Muscle layer of duodenum (tissue), 2 donors: Measurements from ENCODE around the gene UBASH3A.

Experiments
- H3K27ac ChIP-seq: one replicate; pipeline ENCODE4 v1.7.0; 2013; ENCODE audit warnings: mild to moderate bottlenecking, low read length
- H3K27me3 ChIP-seq: one replicate; pipeline ENCODE4 v1.7.0; 2013; ENCODE audit warnings: low read depth, mild to moderate bottlenecking, control low read depth, low read length
- H3K36me3 ChIP-seq, 2 donors: one replicate each; pipeline ENCODE4 v1.7.0; 2013; ENCODE audit warnings: low read length in 2 of 2, control low read depth in 1 of 2, mild to moderate bottlenecking in 1 of 2; ENCODE audit not compliant: insufficient read depth in 2 of 2, control insufficient read depth in 1 of 2
- H3K4me1 ChIP-seq, 2 donors: one replicate each; pipeline ENCODE4 v1.7.0; 2013; ENCODE audit warnings: low read length in 2 of 2, mild to moderate bottlenecking in 2 of 2, control low read depth in 1 of 2, moderate library complexity in 1 of 2; ENCODE audit not compliant: insufficient read depth in 2 of 2, control insufficient read depth in 1 of 2
- H3K4me3 ChIP-seq, 2 donors: one replicate each; pipeline ENCODE4 v1.7.0; 2013; ENCODE audit warnings: low read length in 2 of 2, low read depth in 1 of 2, mild to moderate bottlenecking in 1 of 2
- H3K9me3 ChIP-seq, 2 donors: one replicate each; pipeline ENCODE4 v1.7.0; 2013; ENCODE audit warnings: low read length in 2 of 2, control low read depth in 1 of 2, mild to moderate bottlenecking in 1 of 2; ENCODE audit not compliant: control insufficient read depth in 1 of 2
- donor health status: healthy.

The UBASH3A gene

DNA sequence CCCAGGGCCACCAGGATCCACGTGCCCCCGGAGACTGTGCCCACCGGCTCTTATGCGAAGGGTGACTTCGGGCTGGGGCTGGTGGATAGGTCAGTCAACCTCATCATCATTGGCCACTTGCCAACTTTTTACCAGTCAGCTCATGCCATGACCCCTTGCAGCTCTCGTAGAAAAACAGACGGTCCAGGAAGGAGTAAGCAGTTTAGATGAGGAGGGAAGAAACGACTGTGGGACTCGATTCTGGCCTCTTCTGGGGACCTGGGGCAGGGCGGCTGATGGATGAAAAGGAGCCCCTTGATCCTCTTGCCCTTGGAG, 41.0 kb downstream of the UBASH3A start:
- H3K4me3 ChIP-seq = no peak overlapping the region
- no peaks in the 10 kb centered on the region for H3K9me3 ChIP-seq
- H3K4me1 ChIP-seq = no peaks in the 10 kb centered on the region
- no peaks in the 10 kb centered on the region for H3K36me3 ChIP-seq
- no peak overlapping the region for H3K27ac ChIP-seq
- no peaks in the 10 kb centered on the region for H3K27me3 ChIP-seq

GRCh38 chr21:42445311-42445710, 41.6 kb downstream of the UBASH3A start:
- Histone ChIP-seq H3K27ac (no peak overlapping the region), H3K4me3 (no peak overlapping the region), H3K4me1 (no peaks in the 10 kb centered on the region), H3K27me3 (no peaks in the 10 kb centered on the region), H3K36me3 (no peaks in the 10 kb centered on the region), H3K9me3 (no peaks in the 10 kb centered on the region)

DNA sequence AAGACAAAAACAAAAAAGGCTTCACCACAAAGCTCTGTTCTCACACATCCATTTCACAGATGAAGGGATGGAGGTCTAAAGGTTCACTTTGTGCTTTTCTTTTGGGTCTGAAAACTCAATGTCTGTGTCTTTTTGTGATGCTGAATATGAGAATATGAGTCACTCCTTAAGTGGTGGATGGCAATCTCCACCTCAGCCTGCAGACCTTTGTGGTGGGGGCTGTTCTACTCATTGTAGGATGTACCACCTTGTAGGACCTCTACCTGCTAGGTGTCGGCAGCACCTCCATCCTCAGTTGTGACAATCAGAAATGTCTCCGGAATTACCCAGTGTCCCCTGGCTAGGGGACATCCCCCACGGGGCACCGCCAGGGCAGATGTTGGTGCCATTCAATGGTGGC, 42.8 kb downstream of the UBASH3A start:
- Histone ChIP-seq H3K4me3 (no peak overlapping the region), H3K4me1 (no peaks in the 10 kb centered on the region), H3K9me3 (no peaks in the 10 kb centered on the region), H3K36me3 (no peaks in the 10 kb centered on the region), H3K27me3 (no peaks in the 10 kb centered on the region), H3K27ac (no peak overlapping the region)

- Histone ChIP-seq H3K9me3 (no peaks in the 10 kb centered on the region), H3K36me3 (no peaks in the 10 kb centered on the region), H3K27ac (no peak overlapping the region), H3K4me3 (no peak overlapping the region), H3K4me1 (no peaks in the 10 kb centered on the region), H3K27me3 (no peaks in the 10 kb centered on the region)
Measured at GRCh38 chr21:42447182-42447581, 43.5 kb downstream of the UBASH3A start.

DNA sequence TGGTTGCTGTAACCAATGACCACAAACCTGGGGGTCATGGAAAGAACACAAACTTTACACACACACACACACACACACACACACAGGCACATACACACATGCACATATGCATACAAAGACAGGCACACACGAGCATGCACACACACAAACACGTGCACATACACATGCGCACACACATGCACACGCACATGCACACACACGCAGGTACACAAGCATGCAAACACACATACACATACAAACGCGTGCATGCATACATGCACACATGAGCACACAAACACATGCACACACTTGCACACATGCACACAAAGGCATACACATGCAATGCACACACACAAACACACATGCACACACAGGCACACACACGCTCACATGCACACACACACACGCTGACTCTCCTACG, 44.0 kb downstream of the UBASH3A start:
- H3K27me3 ChIP-seq = no peaks in the 10 kb centered on the region
- H3K27ac ChIP-seq = no peak overlapping the region
- no peaks in the 10 kb centered on the region for H3K36me3 ChIP-seq
- H3K4me3 ChIP-seq = no peak overlapping the region
- H3K4me1 ChIP-seq = no peaks in the 10 kb centered on the region
- H3K9me3 ChIP-seq = no peaks in the 10 kb centered on the region

DNA sequence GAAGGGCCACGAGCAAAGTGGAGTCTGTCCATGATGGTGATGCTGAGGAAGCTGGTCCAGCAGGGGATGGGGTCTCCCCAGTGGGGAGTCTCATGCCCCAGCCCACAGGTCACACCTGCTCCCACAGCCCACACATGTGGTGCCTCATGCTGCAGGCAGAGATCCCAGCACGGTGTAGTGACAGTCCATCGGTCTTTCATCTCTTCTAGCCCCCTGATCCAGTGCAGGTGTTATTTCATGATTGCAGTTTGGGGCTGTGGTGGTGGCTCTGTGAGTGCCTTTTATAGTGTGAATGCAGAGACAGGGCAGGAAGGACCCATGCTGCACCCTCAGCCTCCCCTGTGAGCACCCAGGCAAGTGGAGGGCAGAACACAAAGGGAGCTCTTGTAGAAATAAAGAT, 45.0 kb downstream of the UBASH3A start:
- H3K9me3 ChIP-seq = no peaks in the 10 kb centered on the region
- no peaks in the 10 kb centered on the region for H3K36me3 ChIP-seq
- no peak overlapping the region for H3K4me3 ChIP-seq
- H3K27me3 ChIP-seq = no peaks in the 10 kb centered on the region
- no peaks in the 10 kb centered on the region for H3K4me1 ChIP-seq
- no peak overlapping the region for H3K27ac ChIP-seq

GRCh38 chr21:42451941-42452340, 48.2 kb downstream of the UBASH3A start:
- no peaks in the 10 kb centered on the region for H3K36me3 ChIP-seq
- no peak overlapping the region for H3K4me3 ChIP-seq
- H3K27ac ChIP-seq = no peak overlapping the region
- no peaks in the 10 kb centered on the region for H3K4me1 ChIP-seq
- no peaks in the 10 kb centered on the region for H3K27me3 ChIP-seq
- no peaks in the 10 kb centered on the region for H3K9me3 ChIP-seq

DNA sequence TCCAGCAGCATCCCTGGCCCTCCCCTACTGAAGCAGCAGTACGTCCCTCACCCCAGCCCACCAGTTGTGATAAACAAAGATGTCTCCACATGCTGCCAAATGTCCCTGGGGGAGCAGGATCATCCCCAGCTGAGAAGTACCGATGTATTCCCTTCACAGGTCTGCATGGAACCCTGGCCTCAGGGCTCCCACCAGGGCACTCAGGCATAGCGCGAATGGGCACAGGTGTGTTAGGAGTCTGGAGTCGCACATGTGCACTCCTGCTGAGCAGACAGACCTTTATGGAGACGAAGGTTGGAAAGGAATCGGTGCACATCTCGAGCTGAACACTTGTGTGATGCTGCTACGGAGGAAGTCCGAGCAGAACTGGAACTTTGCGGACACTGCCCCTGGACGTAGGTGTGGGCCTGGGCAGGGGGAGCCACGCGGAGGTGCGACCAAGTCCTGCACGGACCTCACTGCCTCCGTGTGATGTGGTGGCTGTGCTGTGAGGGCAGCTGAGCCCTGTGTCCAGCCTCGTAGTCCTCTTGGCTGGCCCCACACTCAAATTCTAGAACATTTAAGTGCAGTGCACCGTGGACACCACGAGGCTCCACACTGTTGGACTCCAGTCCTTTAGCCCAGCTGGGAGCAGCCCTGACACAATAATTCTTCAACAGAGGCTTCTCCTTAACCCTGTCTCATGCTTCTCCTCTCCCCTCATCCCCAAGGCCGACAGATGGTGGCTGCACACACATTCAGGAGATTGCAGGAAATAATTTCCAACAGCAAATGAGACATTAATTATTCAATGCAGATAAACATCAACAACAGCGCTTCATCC, 48.9 kb downstream of the UBASH3A start:
- H3K4me1 ChIP-seq = no peaks in the 10 kb centered on the region
- no peaks in the 10 kb centered on the region for H3K9me3 ChIP-seq
- no peak overlapping the region for H3K27ac ChIP-seq
- no peaks in the 10 kb centered on the region for H3K36me3 ChIP-seq
- no peaks in the 10 kb centered on the region for H3K27me3 ChIP-seq
- H3K4me3 ChIP-seq = no peak overlapping the region

DNA sequence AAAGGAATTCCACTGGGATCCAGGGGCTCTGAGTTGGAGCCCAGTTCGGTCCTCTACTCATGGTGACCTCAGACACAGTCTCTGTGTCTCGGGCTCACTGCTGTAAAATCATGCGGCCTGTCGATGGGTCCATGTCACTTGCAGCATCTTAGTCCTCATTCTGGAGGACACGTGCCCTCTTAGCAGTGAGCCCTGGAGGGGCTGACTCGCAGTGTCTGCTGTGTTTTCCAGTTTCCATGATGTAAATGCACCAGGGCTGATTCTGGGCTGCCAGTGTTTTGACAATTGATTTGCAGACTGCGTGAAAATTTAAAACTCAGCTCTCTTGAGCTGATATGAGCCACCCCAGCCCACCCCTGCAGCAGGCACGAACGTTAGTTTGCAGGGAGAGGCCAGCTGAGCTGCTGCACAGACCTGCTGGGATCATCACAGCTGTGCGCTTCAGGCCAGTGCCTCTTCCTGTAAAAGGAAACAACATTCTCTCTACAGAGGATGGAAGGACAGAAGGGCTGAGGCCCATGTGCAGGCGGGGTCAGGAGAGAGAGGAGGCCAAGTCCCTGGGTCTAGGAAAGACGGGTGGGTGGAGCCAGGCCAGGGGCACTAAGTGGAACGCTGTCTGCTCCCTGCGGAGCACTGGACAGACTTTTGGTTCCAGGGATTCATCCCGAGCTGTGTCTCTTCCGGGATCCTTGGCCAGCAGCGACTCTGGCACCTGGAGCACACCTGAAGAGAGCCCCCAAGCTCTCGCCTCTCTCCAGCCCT, 49.7 kb downstream of the UBASH3A start:
- no peaks in the 10 kb centered on the region for H3K4me1 ChIP-seq
- no peak overlapping the region for H3K27ac ChIP-seq
- no peak overlapping the region for H3K4me3 ChIP-seq
- H3K9me3 ChIP-seq = no peaks in the 10 kb centered on the region
- no peaks in the 10 kb centered on the region for H3K27me3 ChIP-seq
- H3K36me3 ChIP-seq = no peaks in the 10 kb centered on the region

DNA sequence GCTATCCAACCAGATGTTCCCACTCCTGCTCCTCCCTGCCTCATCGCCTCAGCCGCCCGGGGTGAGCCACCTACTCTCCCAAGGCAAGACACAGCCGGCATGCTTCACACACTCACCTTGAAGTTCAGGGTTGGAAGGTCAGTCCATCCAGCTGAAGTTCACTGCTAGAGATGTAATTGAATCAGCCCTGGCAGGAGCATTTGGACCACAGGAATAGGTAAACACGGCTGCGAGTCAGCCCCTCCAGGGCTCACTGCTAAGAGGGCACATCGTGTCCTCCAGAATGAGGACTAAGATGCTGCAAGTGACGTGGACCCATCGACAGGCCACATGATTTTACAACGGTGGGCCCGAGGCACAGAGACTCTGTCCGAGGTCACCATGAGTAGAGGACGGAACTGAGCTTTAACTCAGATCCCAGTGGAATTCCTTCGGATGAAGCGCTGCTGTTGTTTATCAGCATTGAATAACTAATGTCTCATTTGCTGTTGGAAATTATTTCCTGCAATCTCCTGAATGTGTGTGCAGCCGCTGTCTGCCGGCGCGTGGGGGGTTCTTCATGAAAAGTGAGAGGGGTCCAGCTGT, 50.4 kb downstream of the UBASH3A start:
- H3K9me3 ChIP-seq = no peaks in the 10 kb centered on the region
- H3K36me3 ChIP-seq = no peaks in the 10 kb centered on the region
- no peak overlapping the region for H3K4me3 ChIP-seq
- no peaks in the 10 kb centered on the region for H3K27me3 ChIP-seq
- H3K27ac ChIP-seq = no peak overlapping the region
- H3K4me1 ChIP-seq = no peaks in the 10 kb centered on the region

GRCh38 chr21:42454786-42455185, 51.1 kb downstream of the UBASH3A start:
- H3K9me3 ChIP-seq = no peaks in the 10 kb centered on the region
- no peaks in the 10 kb centered on the region for H3K27me3 ChIP-seq
- H3K4me3 ChIP-seq = no peak overlapping the region
- no peaks in the 10 kb centered on the region for H3K4me1 ChIP-seq
- H3K27ac ChIP-seq = no peak overlapping the region
- H3K36me3 ChIP-seq = no peaks in the 10 kb centered on the region
